ENCODE data around the gene ANTKMT.

The ANTKMT gene

GRCh38 chr16:698911-699671 is 21.9 kb upstream of the ANTKMT start:
- Histone ChIP-seq H3K79me2 (ENCODE audit: low read length) (no peaks in the 10 kb centered on the region), H4K20me1 (ENCODE audit: insufficient read depth, low read length) (no peaks in the 10 kb centered on the region), H3K27ac (ENCODE audit: low read length) (no peak overlapping the region), H3K4me1 (ENCODE audit: low read length) (no peaks in the 10 kb centered on the region), H2AFZ (ENCODE audit: low read depth, low read length) (no peak overlapping the region), H3K27me3 (ENCODE audit: low read depth, low read length) (no peaks in the 10 kb centered on the region), H3K4me2 (ENCODE audit: low read length) (no peak overlapping the region), H3K4me3 (ENCODE audit: low read length) (no peak overlapping the region), H3K9ac (ENCODE audit: low read length) (no peak overlapping the region), H3K9me3 (ENCODE audit: insufficient read depth, low read length) (no peaks in the 10 kb centered on the region), H3K36me3 (replicated peaks; ENCODE audit: low read depth, low read length) (no peaks in the 10 kb centered on the region)
- TF ChIP-seq CTCF (IDR thresholded peaks at IDR 0.05; ENCODE audit: low read depth, low read length) (no peak), EZH2phosphoT487 (IDR thresholded peaks at IDR 0.05; ENCODE audit: low read depth) (no peak)

DNA sequence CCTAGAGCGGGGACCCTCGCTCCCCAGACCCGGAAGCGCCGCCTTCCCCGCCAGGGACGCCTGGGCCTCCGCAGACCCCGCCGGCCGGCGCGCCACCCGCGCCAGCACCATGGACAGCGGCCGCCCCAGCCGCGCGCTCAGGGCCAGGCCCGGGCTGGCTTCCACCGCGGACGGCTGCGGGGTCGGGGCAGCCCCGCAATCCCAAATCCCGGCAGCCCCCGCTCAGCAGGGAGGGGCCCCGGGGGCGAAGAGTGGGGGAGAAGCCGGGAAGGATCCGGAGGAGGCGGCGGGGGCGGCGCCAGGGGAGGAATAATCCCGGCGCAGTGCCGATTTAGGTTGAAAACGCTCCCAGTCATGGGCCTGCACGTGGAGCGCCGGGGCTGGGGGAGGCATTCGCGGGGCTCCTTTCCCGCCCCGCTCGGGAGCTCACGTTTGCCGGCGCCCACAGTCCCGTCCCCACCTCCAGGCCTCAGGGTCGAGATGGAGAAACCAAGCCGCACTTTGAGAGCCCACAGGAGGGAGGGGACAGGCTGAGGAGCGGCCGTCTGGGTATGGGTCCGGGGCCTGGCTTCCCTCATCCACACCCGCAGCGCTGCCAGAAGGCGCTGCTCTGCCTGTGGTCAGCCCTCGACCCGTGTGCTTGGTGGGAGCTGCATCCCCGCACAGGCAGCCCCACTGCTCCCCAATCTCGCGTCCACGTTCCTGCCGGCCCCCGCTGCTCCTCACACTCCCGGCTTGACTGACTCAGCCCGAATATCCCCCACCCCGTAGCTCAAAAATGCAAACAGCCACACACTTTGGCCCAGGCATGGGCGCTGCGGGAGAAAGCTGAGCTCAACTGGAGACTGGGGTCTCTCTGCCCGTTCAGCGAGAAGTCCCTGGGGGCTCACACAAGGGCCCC is 20.0 kb upstream of the ANTKMT start:
- no peak overlapping the region for H3K9ac ChIP-seq (ENCODE audit: low read length)
- H4K20me1 ChIP-seq (ENCODE audit: insufficient read depth, low read length): no peaks in the 10 kb centered on the region
- no peak overlapping the region for H2AFZ ChIP-seq (ENCODE audit: low read depth, low read length)
- H3K79me2 ChIP-seq (ENCODE audit: low read length): no peaks in the 10 kb centered on the region
- no peaks in the 10 kb centered on the region for H3K4me1 ChIP-seq (ENCODE audit: low read length)
- no peak overlapping the region for H3K4me3 ChIP-seq (ENCODE audit: low read length)
- no peaks in the 10 kb centered on the region for H3K36me3 ChIP-seq (replicated peaks; ENCODE audit: low read depth, low read length)
- H3K27ac ChIP-seq (ENCODE audit: low read length): no peak overlapping the region
- no peak for TF ChIP-seq CTCF (IDR thresholded peaks at IDR 0.05; ENCODE audit: low read depth, low read length)
- no peak for TF ChIP-seq EZH2phosphoT487 (IDR thresholded peaks at IDR 0.05; ENCODE audit: low read depth)
- no peaks in the 10 kb centered on the region for H3K27me3 ChIP-seq (ENCODE audit: low read depth, low read length)
- no peak overlapping the region for H3K4me2 ChIP-seq (ENCODE audit: low read length)
- no peaks in the 10 kb centered on the region for H3K9me3 ChIP-seq (ENCODE audit: insufficient read depth, low read length)

DNA sequence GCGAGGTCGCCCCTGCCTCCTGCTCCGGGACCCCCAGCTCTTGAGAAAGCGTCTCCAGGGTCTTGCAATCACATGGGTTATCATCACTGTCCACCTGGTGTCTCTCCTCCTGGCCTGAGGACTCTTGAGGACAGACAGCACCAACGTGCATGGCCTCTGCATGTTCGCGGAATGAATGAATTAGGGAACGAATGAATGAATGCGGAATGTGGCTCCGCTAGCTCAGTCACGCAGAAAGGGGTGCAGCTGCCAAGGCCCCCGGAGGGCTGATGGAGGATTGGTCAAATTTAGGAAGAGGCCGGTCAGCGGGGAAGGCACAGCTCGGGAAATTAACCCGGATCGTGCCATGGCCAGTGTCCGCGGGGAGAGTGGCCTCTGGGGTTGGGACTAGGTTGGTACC is 18.6 kb upstream of the ANTKMT start:
- Histone ChIP-seq H4K20me1 (ENCODE audit: insufficient read depth, low read length) (no peaks in the 10 kb centered on the region), H3K4me3 (ENCODE audit: low read length) (no peak overlapping the region), H3K27ac (ENCODE audit: low read length) (no peak overlapping the region), H3K4me1 (ENCODE audit: low read length) (no peaks in the 10 kb centered on the region), H3K9ac (ENCODE audit: low read length) (no peak overlapping the region), H3K4me2 (ENCODE audit: low read length) (no peak overlapping the region), H3K9me3 (ENCODE audit: insufficient read depth, low read length) (no peaks in the 10 kb centered on the region), H3K79me2 (ENCODE audit: low read length) (no peaks in the 10 kb centered on the region), H3K36me3 (replicated peaks; ENCODE audit: low read depth, low read length) (no peaks in the 10 kb centered on the region), H2AFZ (ENCODE audit: low read depth, low read length) (no peak overlapping the region), H3K27me3 (ENCODE audit: low read depth, low read length) (no peaks in the 10 kb centered on the region)
- TF ChIP-seq EZH2phosphoT487 (IDR thresholded peaks at IDR 0.05; ENCODE audit: low read depth) (no peak), CTCF (IDR thresholded peaks at IDR 0.05; ENCODE audit: low read depth, low read length) (no peak)

DNA sequence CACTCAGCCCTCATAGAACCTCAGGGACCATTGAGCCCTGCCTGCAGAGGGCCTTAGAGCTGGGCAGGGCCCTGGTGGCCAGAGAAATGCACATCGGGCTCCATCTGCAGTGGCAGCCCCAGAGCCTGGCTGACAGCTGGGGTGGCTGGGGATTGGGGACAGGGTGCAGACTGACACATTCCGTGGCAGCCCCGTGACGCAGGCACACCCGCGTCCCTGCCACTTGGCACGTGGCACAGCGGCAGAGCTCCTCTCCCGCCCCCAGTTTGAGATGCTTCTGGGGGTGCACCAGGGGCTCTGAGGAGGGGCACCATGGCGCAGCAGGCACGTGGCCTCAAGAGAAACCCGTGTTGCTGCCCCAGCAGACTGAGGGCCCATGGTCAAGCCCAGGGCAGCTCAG is 17.5 kb upstream of the ANTKMT start:
- no peak overlapping the region for H3K4me3 ChIP-seq (ENCODE audit: low read length)
- no peak overlapping the region for H2AFZ ChIP-seq (ENCODE audit: low read depth, low read length)
- no peak overlapping the region for H3K4me2 ChIP-seq (ENCODE audit: low read length)
- no peaks in the 10 kb centered on the region for H3K4me1 ChIP-seq (ENCODE audit: low read length)
- no peaks in the 10 kb centered on the region for H3K27me3 ChIP-seq (ENCODE audit: low read depth, low read length)
- H4K20me1 ChIP-seq (ENCODE audit: insufficient read depth, low read length): no peaks in the 10 kb centered on the region
- H3K27ac ChIP-seq (ENCODE audit: low read length): no peak overlapping the region
- TF ChIP-seq CTCF (IDR thresholded peaks at IDR 0.05; ENCODE audit: low read depth, low read length) (no peak), EZH2phosphoT487 (IDR thresholded peaks at IDR 0.05; ENCODE audit: low read depth) (no peak)
- H3K79me2 ChIP-seq (ENCODE audit: low read length): no peaks in the 10 kb centered on the region
- H3K36me3 ChIP-seq (replicated peaks; ENCODE audit: low read depth, low read length): no peaks in the 10 kb centered on the region
- H3K9ac ChIP-seq (ENCODE audit: low read length): no peak overlapping the region
- H3K9me3 ChIP-seq (ENCODE audit: insufficient read depth, low read length): no peaks in the 10 kb centered on the region

Measured in OCI-LY3 (cell line).